ENCODE measurements around the gene SULT4A1.

The SULT4A1 gene

GRCh38 chr22:43828725-43828997 is 33.7 kb downstream of the SULT4A1 start:
- Histone ChIP-seq H3K4me1 (ENCODE audit: control insufficient read depth in 2 of 2, insufficient read depth in 2 of 2, low read length in 2 of 2) (no peaks in the 10 kb centered on the region), H3K9me3 (ENCODE audit: control insufficient read depth in 2 of 2, low read length in 2 of 2) (no peaks in the 10 kb centered on the region), H3K27ac (ENCODE audit: low read depth in 2 of 2, low read length in 2 of 2) (no peak overlapping the region), H3K36me3 (ENCODE audit: control insufficient read depth in 2 of 2, insufficient read depth in 2 of 2, low read length in 2 of 2) (no peaks in the 10 kb centered on the region), H3K27me3 (ENCODE audit: control insufficient read depth in 2 of 2, insufficient read depth in 2 of 2, low read length in 2 of 2) (no peaks in the 10 kb centered on the region), H3K9ac (ENCODE audit: low read depth in 1 of 2, low read length in 2 of 2) (no peak overlapping the region), H3K4me3 (ENCODE audit: low read length in 2 of 2) (no peak overlapping the region)

GRCh38 chr22:43827926-43828724 is 34.2 kb downstream of the SULT4A1 start:
- Histone ChIP-seq H3K9ac (ENCODE audit: low read depth in 1 of 2, low read length in 2 of 2) (no peak overlapping the region), H3K27me3 (ENCODE audit: control insufficient read depth in 2 of 2, insufficient read depth in 2 of 2, low read length in 2 of 2) (peaks cover 0 to under 1% of the 10 kb centered on the region in 2 donors), H3K36me3 (ENCODE audit: control insufficient read depth in 2 of 2, insufficient read depth in 2 of 2, low read length in 2 of 2) (no peaks in the 10 kb centered on the region), H3K4me1 (ENCODE audit: control insufficient read depth in 2 of 2, insufficient read depth in 2 of 2, low read length in 2 of 2) (no peaks in the 10 kb centered on the region), H3K27ac (ENCODE audit: low read depth in 2 of 2, low read length in 2 of 2) (no peak overlapping the region), H3K9me3 (ENCODE audit: control insufficient read depth in 2 of 2, low read length in 2 of 2) (no peaks in the 10 kb centered on the region), H3K4me3 (ENCODE audit: low read length in 2 of 2) (no peak overlapping the region)

GRCh38 chr22:43827003-43827735 is 35.1 kb downstream of the SULT4A1 start:
- H3K9ac ChIP-seq (ENCODE audit: low read depth in 1 of 2, low read length in 2 of 2), result no peak overlapping the region
- no peaks in the 10 kb centered on the region for H3K9me3 ChIP-seq (ENCODE audit: control insufficient read depth in 2 of 2, low read length in 2 of 2)
- H3K4me3 ChIP-seq (ENCODE audit: low read length in 2 of 2), result no peak overlapping the region
- peaks cover 0 to 7% of the 10 kb centered on the region in 2 donors for H3K27me3 ChIP-seq (ENCODE audit: control insufficient read depth in 2 of 2, insufficient read depth in 2 of 2, low read length in 2 of 2)
- no peaks in the 10 kb centered on the region for H3K4me1 ChIP-seq (ENCODE audit: control insufficient read depth in 2 of 2, insufficient read depth in 2 of 2, low read length in 2 of 2)
- no peak overlapping the region for H3K27ac ChIP-seq (ENCODE audit: low read depth in 2 of 2, low read length in 2 of 2)
- H3K36me3 ChIP-seq (ENCODE audit: control insufficient read depth in 2 of 2, insufficient read depth in 2 of 2, low read length in 2 of 2), result no peaks in the 10 kb centered on the region

GRCh38 chr22:43826142-43827002 is 35.9 kb downstream of the SULT4A1 start:
- Histone ChIP-seq H3K27ac (ENCODE audit: low read depth in 2 of 2, low read length in 2 of 2) (no peak overlapping the region), H3K4me1 (ENCODE audit: control insufficient read depth in 2 of 2, insufficient read depth in 2 of 2, low read length in 2 of 2) (no peaks in the 10 kb centered on the region), H3K9me3 (ENCODE audit: control insufficient read depth in 2 of 2, low read length in 2 of 2) (no peaks in the 10 kb centered on the region), H3K9ac (ENCODE audit: low read depth in 1 of 2, low read length in 2 of 2) (no peak overlapping the region), H3K36me3 (ENCODE audit: control insufficient read depth in 2 of 2, insufficient read depth in 2 of 2, low read length in 2 of 2) (no peaks in the 10 kb centered on the region), H3K4me3 (ENCODE audit: low read length in 2 of 2) (no peak overlapping the region), H3K27me3 (ENCODE audit: control insufficient read depth in 2 of 2, insufficient read depth in 2 of 2, low read length in 2 of 2) (peaks cover 2 to 15% of the 10 kb centered on the region in 2 donors)

GRCh38 chr22:43825651-43826050 is 36.7 kb downstream of the SULT4A1 start:
- no peak overlapping the region for H3K4me3 ChIP-seq (ENCODE audit: low read length in 2 of 2)
- no peak overlapping the region for H3K27ac ChIP-seq (ENCODE audit: low read depth in 2 of 2, low read length in 2 of 2)

GRCh38 chr22:43824724-43825420 is 37.4 kb downstream of the SULT4A1 start:
- Histone ChIP-seq H3K4me1 (ENCODE audit: control insufficient read depth in 2 of 2, insufficient read depth in 2 of 2, low read length in 2 of 2) (no peaks in the 10 kb centered on the region), H3K36me3 (ENCODE audit: control insufficient read depth in 2 of 2, insufficient read depth in 2 of 2, low read length in 2 of 2) (no peaks in the 10 kb centered on the region), H3K4me3 (ENCODE audit: low read length in 2 of 2) (no peak overlapping the region), H3K27me3 (ENCODE audit: control insufficient read depth in 2 of 2, insufficient read depth in 2 of 2, low read length in 2 of 2) (peaks cover 7 to 21% of the 10 kb centered on the region in 2 donors), H3K27ac (ENCODE audit: low read depth in 2 of 2, low read length in 2 of 2) (no peak overlapping the region), H3K9me3 (ENCODE audit: control insufficient read depth in 2 of 2, low read length in 2 of 2) (no peaks in the 10 kb centered on the region), H3K9ac (ENCODE audit: low read depth in 1 of 2, low read length in 2 of 2) (no peak overlapping the region)

More at GRCh38 chr22:43825651-43826050, 36.7 kb downstream of the SULT4A1 start:
- Histone ChIP-seq H3K36me3 (ENCODE audit: control insufficient read depth in 2 of 2, insufficient read depth in 2 of 2, low read length in 2 of 2) (no peaks in the 10 kb centered on the region), H3K4me1 (ENCODE audit: control insufficient read depth in 2 of 2, insufficient read depth in 2 of 2, low read length in 2 of 2) (no peaks in the 10 kb centered on the region), H3K9ac (ENCODE audit: low read depth in 1 of 2, low read length in 2 of 2) (no peak overlapping the region), H3K27me3 (ENCODE audit: control insufficient read depth in 2 of 2, insufficient read depth in 2 of 2, low read length in 2 of 2) (peaks cover 6 to 21% of the 10 kb centered on the region in 2 donors), H3K9me3 (ENCODE audit: control insufficient read depth in 2 of 2, low read length in 2 of 2) (no peaks in the 10 kb centered on the region)

GRCh38 chr22:43823911-43824665 is 38.2 kb downstream of the SULT4A1 start:
- H3K27me3 ChIP-seq (ENCODE audit: control insufficient read depth in 2 of 2, insufficient read depth in 2 of 2, low read length in 2 of 2), result peaks cover 7 to 25% of the 10 kb centered on the region in 2 donors

GRCh38 chr22:43823353-43823908 is 38.9 kb downstream of the SULT4A1 start:
- H3K36me3 ChIP-seq (ENCODE audit: control insufficient read depth in 2 of 2, insufficient read depth in 2 of 2, low read length in 2 of 2), result no peaks in the 10 kb centered on the region
- no peak overlapping the region for H3K4me3 ChIP-seq (ENCODE audit: low read length in 2 of 2)
- no peaks in the 10 kb centered on the region for H3K4me1 ChIP-seq (ENCODE audit: control insufficient read depth in 2 of 2, insufficient read depth in 2 of 2, low read length in 2 of 2)
- no peak overlapping the region for H3K9ac ChIP-seq (ENCODE audit: low read depth in 1 of 2, low read length in 2 of 2)
- H3K27ac ChIP-seq (ENCODE audit: low read depth in 2 of 2, low read length in 2 of 2), result no peak overlapping the region
- H3K9me3 ChIP-seq (ENCODE audit: control insufficient read depth in 2 of 2, low read length in 2 of 2), result no peaks in the 10 kb centered on the region
- peaks cover 7 to 25% of the 10 kb centered on the region in 2 donors for H3K27me3 ChIP-seq (ENCODE audit: control insufficient read depth in 2 of 2, insufficient read depth in 2 of 2, low read length in 2 of 2)

More at GRCh38 chr22:43823911-43824665, 38.2 kb downstream of the SULT4A1 start:
- Histone ChIP-seq H3K4me1 (ENCODE audit: control insufficient read depth in 2 of 2, insufficient read depth in 2 of 2, low read length in 2 of 2) (no peaks in the 10 kb centered on the region), H3K27ac (ENCODE audit: low read depth in 2 of 2, low read length in 2 of 2) (no peak overlapping the region), H3K9ac (ENCODE audit: low read depth in 1 of 2, low read length in 2 of 2) (no peak overlapping the region), H3K36me3 (ENCODE audit: control insufficient read depth in 2 of 2, insufficient read depth in 2 of 2, low read length in 2 of 2) (no peaks in the 10 kb centered on the region), H3K4me3 (ENCODE audit: low read length in 2 of 2) (no peak overlapping the region), H3K9me3 (ENCODE audit: control insufficient read depth in 2 of 2, low read length in 2 of 2) (no peaks in the 10 kb centered on the region)
